ENCODE measurements around the gene TFPI2. TPM values are rescaled to one million over a fixed set of nuclear protein-coding genes. Genes with fewer than 3 reads are reported as not detected.
"Not testable (repeated sequence)": the region's sequence is repeated elsewhere in the genome, so short reads cannot be mapped to it uniquely, and the experiment has no call there.

Gene TFPI2
- total RNA-seq, 1 donor from 2014 or later: 7.1 TPM

GRCh38 chr7:93921607-93922566 is 31.3 kb upstream of the TFPI2 start, which contains the start of gene GNG11:
Gene GNG11 (plus strand): TSS chr7:93921735. CDS start chr7:93922138, 403 bp downstream.
- TF ChIP-seq CTCF (IDR thresholded peaks at IDR 0.05): no peak
- no peaks in the 10 kb centered on the region for H3K27me3 ChIP-seq
- H3K27ac ChIP-seq: peak within 1 kb of the TSS; percentile 87
- ATAC-seq (peak; percentile 89), DNase-seq (peak; percentile 79)
- peak within 1 kb of the TSS; percentile 62 for H3K4me3 ChIP-seq
- no peaks in the 10 kb centered on the region for H3K36me3 ChIP-seq
- intact Hi-C loops (cut with DNase I): no loop called here
- no peaks in the 10 kb centered on the region for H3K9me3 ChIP-seq
- H3K4me1 ChIP-seq: no peaks in the 10 kb centered on the region

- H3K9me3 ChIP-seq: no peaks in the 10 kb centered on the region
- ATAC-seq (no peak), DNase-seq (no peak)
- no peak for TF ChIP-seq CTCF (IDR thresholded peaks at IDR 0.05)
- peak overlapping the region; percentile 62 for H3K4me3 ChIP-seq
- H3K4me1 ChIP-seq: no peaks in the 10 kb centered on the region
- intact Hi-C loops (cut with DNase I): no loop called here
- H3K36me3 ChIP-seq: no peaks in the 10 kb centered on the region
- H3K27ac ChIP-seq: peak overlapping the region; percentile 87
- no peaks in the 10 kb centered on the region for H3K27me3 ChIP-seq
These were observed 30.6 kb upstream of the TFPI2 start for GRCh38 chr7:93921186-93921585.

GRCh38 chr7:93920496-93921182 is 30.1 kb upstream of the TFPI2 start:
- H3K4me1 ChIP-seq: no peaks in the 10 kb centered on the region
- H3K9me3 ChIP-seq: no peaks in the 10 kb centered on the region
- DNase-seq (no peak), ATAC-seq (no peak)
- TF ChIP-seq CTCF (IDR thresholded peaks at IDR 0.05): no peak
- no peaks in the 10 kb centered on the region for H3K27me3 ChIP-seq
- H3K27ac ChIP-seq: peak overlapping the region; percentile 87
- intact Hi-C loops (cut with DNase I): no loop called here
- peak overlapping the region; percentile 62 for H3K4me3 ChIP-seq
- no peaks in the 10 kb centered on the region for H3K36me3 ChIP-seq

DNA sequence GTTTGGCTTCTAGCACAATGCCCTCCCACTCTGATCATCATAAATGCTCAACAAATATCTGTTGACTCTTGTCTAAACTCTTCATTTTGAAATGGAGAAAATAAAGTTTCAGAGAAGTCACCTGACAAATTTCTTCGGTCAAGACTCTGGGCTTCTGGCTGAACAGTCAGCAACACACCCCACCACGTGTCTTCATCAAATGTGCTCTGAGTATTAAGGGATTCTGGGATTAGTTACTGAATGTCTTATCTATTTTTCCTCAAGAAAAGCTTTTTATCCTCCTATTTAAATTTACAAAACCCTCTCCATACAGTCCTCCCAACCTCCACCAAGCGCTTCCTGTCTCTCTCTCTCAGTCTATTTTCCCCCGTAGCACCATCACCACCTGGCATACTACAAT is 25.8 kb upstream of the TFPI2 start:
- intact Hi-C loops (cut with DNase I); DNase-seq; H3K36me3 ChIP-seq; H3K27me3 ChIP-seq; H3K4me1 ChIP-seq; H3K4me3 ChIP-seq; ATAC-seq; H3K9me3 ChIP-seq; H3K27ac ChIP-seq: not testable (repeated sequence)

DNA sequence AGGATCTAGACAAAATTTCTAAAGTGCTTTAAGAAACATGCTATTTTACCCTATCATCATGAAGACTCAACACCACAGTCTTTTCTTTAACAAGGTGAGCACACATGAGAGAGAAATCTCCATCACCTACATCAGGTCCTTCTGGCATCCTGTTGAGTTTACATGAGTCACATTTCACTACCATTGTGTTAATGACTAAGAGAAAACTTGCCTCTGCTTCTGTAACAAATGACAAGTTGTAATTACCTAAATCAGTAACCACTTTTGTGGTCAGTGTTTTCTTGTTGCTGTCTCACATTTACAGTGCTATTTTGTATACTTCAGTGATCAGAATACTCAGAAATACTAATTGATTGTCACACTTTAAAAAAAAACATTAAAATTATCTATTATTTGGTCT is 25.3 kb upstream of the TFPI2 start:
- H3K36me3 ChIP-seq; DNase-seq; H3K27ac ChIP-seq; H3K27me3 ChIP-seq; ATAC-seq; intact Hi-C loops (cut with DNase I); H3K4me3 ChIP-seq; H3K9me3 ChIP-seq; H3K4me1 ChIP-seq: not testable (repeated sequence)

GRCh38 chr7:93915206-93915842 is 24.8 kb upstream of the TFPI2 start:
- H3K27ac ChIP-seq; intact Hi-C loops (cut with DNase I): not testable (repeated sequence)

More at GRCh38 chr7:93915206-93915842, 24.8 kb upstream of the TFPI2 start:
- not testable (repeated sequence) for H3K4me1 ChIP-seq, DNase-seq, H3K36me3 ChIP-seq, H3K9me3 ChIP-seq, H3K27me3 ChIP-seq, ATAC-seq, H3K4me3 ChIP-seq
